Measurements from ENCODE around the gene EYS.
"Not testable (repeated sequence)": the region's sequence is repeated elsewhere in the genome, so short reads cannot be mapped to it uniquely, and the experiment has no call there.

Gene EYS

DNA sequence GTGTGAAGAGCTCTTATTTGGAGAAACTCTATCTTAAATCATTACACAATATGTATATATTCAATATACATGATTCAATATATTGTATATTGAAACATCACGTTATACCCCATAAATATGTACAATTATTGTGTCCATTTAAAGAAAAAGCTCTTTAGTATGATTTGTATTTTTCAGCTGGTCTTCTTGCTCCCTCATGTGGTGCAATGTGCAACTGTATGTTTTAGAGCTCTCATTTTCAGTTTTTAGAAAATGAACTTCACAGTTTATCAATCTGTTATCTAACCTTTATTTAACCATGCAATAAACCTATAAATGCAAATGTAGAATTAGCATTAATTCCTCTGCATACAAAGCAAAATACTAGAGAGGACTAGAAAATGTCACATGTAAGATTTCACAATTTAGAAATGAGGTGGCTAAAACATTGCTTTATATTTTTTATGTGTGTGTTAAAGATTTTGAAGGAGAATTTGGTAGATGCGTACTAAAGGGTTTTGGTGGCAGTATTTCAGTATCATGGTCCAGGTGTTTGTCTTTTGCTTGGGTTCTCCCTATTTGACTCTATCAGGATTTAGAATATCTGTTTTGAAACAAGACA, 1904.3 kb downstream of the EYS start:
- Histone ChIP-seq H3K9me2 (replicated peaks; ENCODE audit: low read depth, low read length) (no peaks in the 10 kb centered on the region), H3K4me1 (ENCODE audit: insufficient read depth, low read length, poor library complexity, severe bottlenecking) (peaks cover 20% of the 10 kb centered on the region), H3F3A (ENCODE audit: low read depth) (no peaks in the 10 kb centered on the region), H3K4me2 (ENCODE audit: low read depth, low read length, poor library complexity, severe bottlenecking) (no peak overlapping the region), H3K9ac (ENCODE audit: low read depth, low read length, poor library complexity, severe bottlenecking) (no peak overlapping the region), H3K4me3 (ENCODE audit: low read length, poor library complexity, severe bottlenecking) (no peak overlapping the region), H3K27me3 (ENCODE audit: insufficient read depth, low read length, poor library complexity, severe bottlenecking) (no peaks in the 10 kb centered on the region), H3K9me3 (ENCODE audit: insufficient read depth, low read depth, low read length) (no peaks in the 10 kb centered on the region), H4K20me1 (ENCODE audit: insufficient read depth, low read length, poor library complexity, severe bottlenecking) (no peaks in the 10 kb centered on the region), H2AFZ (ENCODE audit: low read length) (no peak overlapping the region), H3K36me3 (ENCODE audit: insufficient read depth, low read length) (no peaks in the 10 kb centered on the region), H3K79me2 (ENCODE audit: insufficient read depth, low read length) (no peaks in the 10 kb centered on the region)
- TF ChIP-seq, protein P1, sequence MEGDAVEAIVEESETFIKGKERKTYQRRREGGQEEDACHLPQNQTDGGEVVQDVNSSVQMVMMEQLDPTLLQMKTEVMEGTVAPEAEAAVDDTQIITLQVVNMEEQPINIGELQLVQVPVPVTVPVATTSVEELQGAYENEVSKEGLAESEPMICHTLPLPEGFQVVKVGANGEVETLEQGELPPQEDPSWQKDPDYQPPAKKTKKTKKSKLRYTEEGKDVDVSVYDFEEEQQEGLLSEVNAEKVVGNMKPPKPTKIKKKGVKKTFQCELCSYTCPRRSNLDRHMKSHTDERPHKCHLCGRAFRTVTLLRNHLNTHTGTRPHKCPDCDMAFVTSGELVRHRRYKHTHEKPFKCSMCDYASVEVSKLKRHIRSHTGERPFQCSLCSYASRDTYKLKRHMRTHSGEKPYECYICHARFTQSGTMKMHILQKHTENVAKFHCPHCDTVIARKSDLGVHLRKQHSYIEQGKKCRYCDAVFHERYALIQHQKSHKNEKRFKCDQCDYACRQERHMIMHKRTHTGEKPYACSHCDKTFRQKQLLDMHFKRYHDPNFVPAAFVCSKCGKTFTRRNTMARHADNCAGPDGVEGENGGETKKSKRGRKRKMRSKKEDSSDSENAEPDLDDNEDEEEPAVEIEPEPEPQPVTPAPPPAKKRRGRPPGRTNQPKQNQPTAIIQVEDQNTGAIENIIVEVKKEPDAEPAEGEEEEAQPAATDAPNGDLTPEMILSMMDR (conservative IDR thresholded peaks at IDR 0.05; ENCODE audit: low read length): peak; percentile 72
- no peak for TF ChIP-seq EZH2phosphoT487 (IDR thresholded peaks at IDR 0.05; ENCODE audit: borderline replicate concordance)

GRCh38 chr6:63800386-63800785, 1906.6 kb downstream of the EYS start:
- H3F3A ChIP-seq (ENCODE audit: low read depth); H3K4me3 ChIP-seq (ENCODE audit: low read length, poor library complexity, severe bottlenecking); H4K20me1 ChIP-seq (ENCODE audit: insufficient read depth, low read length, poor library complexity, severe bottlenecking); H3K27me3 ChIP-seq (ENCODE audit: insufficient read depth, low read length, poor library complexity, severe bottlenecking); H3K9me3 ChIP-seq (ENCODE audit: insufficient read depth, low read depth, low read length); H3K9me2 ChIP-seq (replicated peaks; ENCODE audit: low read depth, low read length); H3K9ac ChIP-seq (ENCODE audit: low read depth, low read length, poor library complexity, severe bottlenecking); H2AFZ ChIP-seq (ENCODE audit: low read length); H3K4me2 ChIP-seq (ENCODE audit: low read depth, low read length, poor library complexity, severe bottlenecking); H3K79me2 ChIP-seq (ENCODE audit: insufficient read depth, low read length); H3K36me3 ChIP-seq (ENCODE audit: insufficient read depth, low read length); H3K4me1 ChIP-seq (ENCODE audit: insufficient read depth, low read length, poor library complexity, severe bottlenecking): not testable (repeated sequence)

DNA sequence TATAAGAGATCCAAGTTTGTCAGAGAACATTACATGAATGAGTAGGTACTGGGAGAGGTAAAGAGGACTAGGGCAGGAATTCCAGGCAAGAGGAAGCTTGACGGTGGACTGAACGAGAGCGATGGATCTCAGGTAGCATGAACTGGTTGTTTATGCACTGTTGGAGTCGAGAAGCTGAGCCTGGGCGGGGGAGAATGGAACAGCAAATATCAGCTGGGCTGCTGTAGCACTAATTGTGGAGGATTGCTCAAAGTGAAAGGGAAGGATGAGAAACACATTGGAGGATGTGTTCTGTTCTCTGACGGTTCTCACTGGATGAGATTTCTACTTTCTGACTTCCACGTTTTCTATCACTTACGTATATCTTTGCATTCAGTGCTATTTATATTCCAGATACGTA, 1907.2 kb downstream of the EYS start:
- H3K27me3 ChIP-seq (ENCODE audit: insufficient read depth, low read length, poor library complexity, severe bottlenecking): no peaks in the 10 kb centered on the region
- H3F3A ChIP-seq (ENCODE audit: low read depth): no peaks in the 10 kb centered on the region
- H3K4me3 ChIP-seq (ENCODE audit: low read length, poor library complexity, severe bottlenecking): no peak overlapping the region
- H4K20me1 ChIP-seq (ENCODE audit: insufficient read depth, low read length, poor library complexity, severe bottlenecking): no peaks in the 10 kb centered on the region
- no peaks in the 10 kb centered on the region for H3K9me3 ChIP-seq (ENCODE audit: insufficient read depth, low read depth, low read length)
- H3K9me2 ChIP-seq (replicated peaks; ENCODE audit: low read depth, low read length): no peaks in the 10 kb centered on the region
- no peaks in the 10 kb centered on the region for H3K79me2 ChIP-seq (ENCODE audit: insufficient read depth, low read length)
- H3K36me3 ChIP-seq (ENCODE audit: insufficient read depth, low read length): no peaks in the 10 kb centered on the region
- TF ChIP-seq, protein P1 (conservative IDR thresholded peaks at IDR 0.05; ENCODE audit: low read length): no peak
- H3K9ac ChIP-seq (ENCODE audit: low read depth, low read length, poor library complexity, severe bottlenecking): no peak overlapping the region
- no peak overlapping the region for H2AFZ ChIP-seq (ENCODE audit: low read length)
- H3K4me2 ChIP-seq (ENCODE audit: low read depth, low read length, poor library complexity, severe bottlenecking): no peak overlapping the region
- no peaks in the 10 kb centered on the region for H3K4me1 ChIP-seq (ENCODE audit: insufficient read depth, low read length, poor library complexity, severe bottlenecking)

DNA sequence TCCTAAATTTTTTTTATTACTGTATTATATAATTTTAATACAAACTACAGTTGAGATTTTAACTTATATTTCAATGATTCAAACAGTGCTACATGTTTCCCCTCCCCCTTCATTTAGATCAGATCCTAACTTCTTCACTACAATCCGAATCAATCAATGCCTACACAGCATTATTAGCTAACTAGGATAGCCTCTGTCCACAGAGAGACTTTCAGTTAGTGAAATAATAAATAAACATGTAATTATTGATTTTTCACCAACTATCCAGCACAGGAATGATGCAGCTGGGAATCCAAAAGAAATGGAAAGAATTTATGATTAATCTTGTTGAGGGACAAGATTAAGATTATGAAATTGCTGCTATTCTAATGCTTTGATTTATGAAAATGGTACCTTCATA, 1907.7 kb downstream of the EYS start:
- Histone ChIP-seq H3K9me2 (replicated peaks; ENCODE audit: low read depth, low read length) (no peaks in the 10 kb centered on the region), H3K27me3 (ENCODE audit: insufficient read depth, low read length, poor library complexity, severe bottlenecking) (no peaks in the 10 kb centered on the region), H3K4me1 (ENCODE audit: insufficient read depth, low read length, poor library complexity, severe bottlenecking) (no peaks in the 10 kb centered on the region), H3K4me3 (ENCODE audit: low read length, poor library complexity, severe bottlenecking) (no peak overlapping the region), H3K79me2 (ENCODE audit: insufficient read depth, low read length) (no peaks in the 10 kb centered on the region), H3K9ac (ENCODE audit: low read depth, low read length, poor library complexity, severe bottlenecking) (no peak overlapping the region), H3K9me3 (ENCODE audit: insufficient read depth, low read depth, low read length) (no peaks in the 10 kb centered on the region), H3K4me2 (ENCODE audit: low read depth, low read length, poor library complexity, severe bottlenecking) (no peak overlapping the region), H3F3A (ENCODE audit: low read depth) (no peaks in the 10 kb centered on the region), H3K36me3 (ENCODE audit: insufficient read depth, low read length) (no peaks in the 10 kb centered on the region), H4K20me1 (ENCODE audit: insufficient read depth, low read length, poor library complexity, severe bottlenecking) (no peaks in the 10 kb centered on the region), H2AFZ (ENCODE audit: low read length) (no peak overlapping the region)
- no peak for TF ChIP-seq EZH2phosphoT487 (IDR thresholded peaks at IDR 0.05; ENCODE audit: borderline replicate concordance)
- TF ChIP-seq, protein P1 (conservative IDR thresholded peaks at IDR 0.05; ENCODE audit: low read length): no peak

Data from Loucy (cell line).